OCI-LY7 (cell line): ENCODE results near the gene KLHL17.

Source experiments
- CTCF ChIP-seq: fragments of 200-600 bp; sonication (generic); conservative IDR thresholded peaks from 2 replicates; pipeline ENCODE4 v1.5.1; 2014; ENCODE audit warnings: mild to moderate bottlenecking, antibody characterized with exemption, low read length, moderate library complexity, mixed read lengths
- EZH2phosphoT487 ChIP-seq: fragments of 200-600 bp; sonication (generic); IDR thresholded peaks from 2 replicates; pipeline ENCODE4 v1.6.1; 2018; ENCODE audit warnings: low read depth, borderline replicate concordance, mild to moderate bottlenecking, mixed run types, antibody characterized with exemption, low read length, moderate library complexity, mixed read lengths

DNA sequence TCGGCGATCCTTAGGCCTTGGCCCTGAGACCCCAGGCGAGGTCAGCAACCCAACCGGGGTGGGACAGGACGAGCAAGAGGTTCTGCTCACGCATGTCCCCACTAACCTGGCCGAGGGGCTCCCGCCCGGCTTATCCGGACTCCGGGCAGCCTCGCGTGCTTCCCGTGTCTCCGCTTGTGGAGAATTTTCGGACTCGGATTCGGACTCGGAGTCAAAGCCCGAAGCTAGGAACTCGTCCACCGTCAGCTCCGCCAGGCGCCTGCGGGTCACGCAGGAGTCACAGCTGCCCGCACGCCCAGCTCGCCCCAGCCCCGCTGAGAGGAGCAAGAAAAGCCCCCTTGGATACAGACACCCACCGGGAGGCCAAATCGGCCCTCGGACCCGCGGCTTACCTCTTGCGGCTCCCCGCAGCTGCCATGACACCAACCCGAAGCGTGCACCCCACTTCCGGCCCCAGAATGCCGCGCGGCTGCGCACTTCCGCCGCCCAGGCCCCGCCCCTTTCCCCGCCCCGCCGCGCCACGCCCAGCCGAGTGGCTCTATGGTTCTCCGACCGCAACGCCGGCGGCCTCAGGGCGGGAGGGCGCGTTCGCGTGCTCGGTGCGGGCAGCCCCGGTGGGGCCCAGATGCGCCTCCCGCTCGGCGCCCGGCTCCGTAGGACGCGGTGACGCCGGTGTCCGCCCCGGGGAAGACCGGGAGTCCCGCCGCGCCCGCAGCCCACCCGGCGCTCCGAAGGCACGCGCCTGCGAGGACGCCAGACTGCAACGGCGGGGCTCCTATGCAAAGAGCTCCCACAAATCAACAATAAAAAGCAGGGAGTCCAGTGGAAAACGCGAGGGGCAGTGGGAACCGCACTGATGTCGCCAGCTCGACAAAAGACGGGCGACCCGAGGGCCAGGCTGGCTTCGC, 1.3 kb upstream of the KLHL17 start, which contains the start of gene NOC2L:
- no peak for TF ChIP-seq CTCF
- no peak for TF ChIP-seq EZH2phosphoT487
